PC-3 (cell line): ENCODE measurements around the gene RNF157.

Source experiments
- EZH2 ChIP-seq: fragments of 300-600 bp; sonication (generic); IDR thresholded peaks from one replicate; pipeline ENCODE4 v1.6.1; 2017; ENCODE audit warnings: antibody characterized with exemption, mild to moderate bottlenecking, low read length; ENCODE audit not compliant: unreplicated experiment
- EZH2phosphoT487 ChIP-seq: fragments of 300-600 bp; sonication (generic); IDR thresholded peaks from 2 replicates; pipeline ENCODE4 v1.6.1; 2018; ENCODE audit warnings: mild to moderate bottlenecking, antibody characterized with exemption, low read length, borderline replicate concordance
- TF ChIP-seq, protein P1 (sequence below): fragments of 300-600 bp; sonication (generic); conservative IDR thresholded peaks from 2 replicates; pipeline ENCODE4 v1.5.1; 2017; ENCODE audit warnings: antibody characterized with exemption, low read depth, mild to moderate bottlenecking, low read length

GRCh38 chr17:76131692-76132573 lies 108.4 kb downstream of the RNF157 start:
- TF ChIP-seq EZH2 (no peak), EZH2phosphoT487 (no peak)
- TF ChIP-seq, protein P1, sequence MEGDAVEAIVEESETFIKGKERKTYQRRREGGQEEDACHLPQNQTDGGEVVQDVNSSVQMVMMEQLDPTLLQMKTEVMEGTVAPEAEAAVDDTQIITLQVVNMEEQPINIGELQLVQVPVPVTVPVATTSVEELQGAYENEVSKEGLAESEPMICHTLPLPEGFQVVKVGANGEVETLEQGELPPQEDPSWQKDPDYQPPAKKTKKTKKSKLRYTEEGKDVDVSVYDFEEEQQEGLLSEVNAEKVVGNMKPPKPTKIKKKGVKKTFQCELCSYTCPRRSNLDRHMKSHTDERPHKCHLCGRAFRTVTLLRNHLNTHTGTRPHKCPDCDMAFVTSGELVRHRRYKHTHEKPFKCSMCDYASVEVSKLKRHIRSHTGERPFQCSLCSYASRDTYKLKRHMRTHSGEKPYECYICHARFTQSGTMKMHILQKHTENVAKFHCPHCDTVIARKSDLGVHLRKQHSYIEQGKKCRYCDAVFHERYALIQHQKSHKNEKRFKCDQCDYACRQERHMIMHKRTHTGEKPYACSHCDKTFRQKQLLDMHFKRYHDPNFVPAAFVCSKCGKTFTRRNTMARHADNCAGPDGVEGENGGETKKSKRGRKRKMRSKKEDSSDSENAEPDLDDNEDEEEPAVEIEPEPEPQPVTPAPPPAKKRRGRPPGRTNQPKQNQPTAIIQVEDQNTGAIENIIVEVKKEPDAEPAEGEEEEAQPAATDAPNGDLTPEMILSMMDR, result no peak
